ENCODE measurements around the gene DIO3. TPM values are rescaled to one million over a fixed set of nuclear protein-coding genes. Genes with fewer than 3 reads are reported as not detected.

DIO3 gene
- total and polyA plus RNA-seq, 4 donors = 0.91 to 7.1 (median 1.4) TPM

DNA sequence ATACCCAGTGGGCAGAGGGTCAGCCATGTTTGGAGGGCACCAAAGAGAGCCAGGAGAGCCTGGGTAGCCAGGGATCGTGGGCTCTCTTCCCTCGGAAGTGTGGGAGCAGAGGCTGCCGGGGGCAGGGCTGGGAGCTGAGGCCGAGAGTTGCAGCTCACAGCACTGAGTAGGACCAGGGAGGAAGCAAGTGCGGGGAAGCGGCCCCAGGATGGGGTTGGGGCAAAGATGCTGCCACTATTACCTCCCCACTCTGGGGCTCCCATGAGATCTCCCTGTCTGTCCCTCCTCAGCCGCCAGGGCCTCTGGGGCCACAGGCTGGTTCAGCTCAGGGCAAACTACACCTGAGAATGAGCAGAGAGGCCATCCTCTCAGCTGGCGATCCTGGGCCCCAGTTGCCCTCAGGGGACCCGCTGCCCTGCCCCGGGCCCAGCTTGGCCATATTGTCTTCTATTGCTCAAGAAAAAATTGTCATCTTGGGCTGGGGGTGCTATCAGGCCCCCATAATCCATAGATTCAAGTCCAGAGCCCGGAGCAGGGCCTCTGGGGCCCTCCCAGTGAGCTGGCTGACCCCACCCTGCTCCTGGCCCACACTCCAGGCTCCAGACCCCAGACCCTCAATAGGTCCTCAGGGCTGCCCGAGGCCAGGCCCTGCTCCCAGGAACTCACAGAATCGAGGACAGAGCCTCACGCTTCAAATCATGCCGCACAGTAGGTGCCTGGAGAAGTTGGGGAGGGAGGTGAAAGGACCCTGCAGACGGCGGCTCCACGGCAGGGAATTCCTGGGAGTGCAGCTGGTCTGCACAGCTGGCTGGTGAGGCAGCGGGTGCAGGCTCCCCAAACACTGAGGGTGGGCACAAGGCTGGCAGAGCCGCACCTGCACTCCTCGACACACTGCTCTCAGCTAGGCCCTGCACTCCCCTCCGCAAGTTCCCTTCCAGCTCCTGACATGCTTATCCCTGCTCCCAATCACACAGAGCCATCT is 20.5 kb upstream of the DIO3 start:
- no peak overlapping the region for H3K27ac ChIP-seq (ENCODE audit: low read depth in 1 of 2, low read length in 1 of 2)
- peaks cover 0 to under 1% (median 0%) of the 10 kb centered on the region in 5 donors for H3K4me1 ChIP-seq (ENCODE audit: control insufficient read depth in 5 of 5, insufficient read depth in 5 of 5, low read length in 5 of 5)
- TF ChIP-seq, protein P1, sequence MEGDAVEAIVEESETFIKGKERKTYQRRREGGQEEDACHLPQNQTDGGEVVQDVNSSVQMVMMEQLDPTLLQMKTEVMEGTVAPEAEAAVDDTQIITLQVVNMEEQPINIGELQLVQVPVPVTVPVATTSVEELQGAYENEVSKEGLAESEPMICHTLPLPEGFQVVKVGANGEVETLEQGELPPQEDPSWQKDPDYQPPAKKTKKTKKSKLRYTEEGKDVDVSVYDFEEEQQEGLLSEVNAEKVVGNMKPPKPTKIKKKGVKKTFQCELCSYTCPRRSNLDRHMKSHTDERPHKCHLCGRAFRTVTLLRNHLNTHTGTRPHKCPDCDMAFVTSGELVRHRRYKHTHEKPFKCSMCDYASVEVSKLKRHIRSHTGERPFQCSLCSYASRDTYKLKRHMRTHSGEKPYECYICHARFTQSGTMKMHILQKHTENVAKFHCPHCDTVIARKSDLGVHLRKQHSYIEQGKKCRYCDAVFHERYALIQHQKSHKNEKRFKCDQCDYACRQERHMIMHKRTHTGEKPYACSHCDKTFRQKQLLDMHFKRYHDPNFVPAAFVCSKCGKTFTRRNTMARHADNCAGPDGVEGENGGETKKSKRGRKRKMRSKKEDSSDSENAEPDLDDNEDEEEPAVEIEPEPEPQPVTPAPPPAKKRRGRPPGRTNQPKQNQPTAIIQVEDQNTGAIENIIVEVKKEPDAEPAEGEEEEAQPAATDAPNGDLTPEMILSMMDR (IDR thresholded peaks at IDR 0.05; ENCODE audit: control extremely low read depth, extremely low read depth) = no peak
- DNase-seq (no peak), ATAC-seq (ENCODE audit: insufficient read depth, low FRiP score) (no peak)
- H3K36me3 ChIP-seq (ENCODE audit: control insufficient read depth in 4 of 4, insufficient read depth in 4 of 4, low read length in 4 of 4) = no peaks in the 10 kb centered on the region
- H3K9me3 ChIP-seq (ENCODE audit: control insufficient read depth in 4 of 4, insufficient read depth in 3 of 4, low read length in 3 of 4) = no peaks in the 10 kb centered on the region
- H3K27me3 ChIP-seq (ENCODE audit: control insufficient read depth in 3 of 3, insufficient read depth in 3 of 3, low read length in 2 of 3) = peaks cover 0 to 3% (median 0%) of the 10 kb centered on the region in 3 donors
- no peak overlapping the region for H3K4me3 ChIP-seq
- 93 to 96% methylated on average over 22 of the region's 22 CpGs for WGBS, 2 donors
- no peak overlapping the region for H3K9ac ChIP-seq (ENCODE audit: insufficient read depth in 1 of 2, low read length in 2 of 2)

DNA sequence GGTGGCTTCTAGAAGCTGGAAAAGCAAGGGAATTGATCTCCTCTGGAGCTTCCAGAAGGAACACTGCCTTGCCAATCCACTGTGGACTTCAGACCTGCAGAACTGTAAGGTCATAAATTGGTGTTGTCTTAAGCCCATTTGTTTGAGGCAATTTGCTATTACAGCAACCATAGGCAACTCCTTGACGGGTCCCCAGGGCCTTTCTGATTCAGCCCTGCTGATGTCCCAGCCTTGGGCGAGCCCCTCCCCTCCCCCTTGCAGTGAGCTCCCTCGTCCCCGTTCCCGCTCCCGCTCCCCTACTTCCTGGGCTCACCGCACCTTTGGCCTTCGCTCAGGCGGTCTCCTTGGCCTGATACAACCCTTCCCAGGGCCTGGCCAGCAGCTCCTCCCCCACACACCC is 18.9 kb upstream of the DIO3 start:
- ATAC-seq (ENCODE audit: insufficient read depth, low FRiP score) = no peak
- TF ChIP-seq, protein P1 (IDR thresholded peaks at IDR 0.05; ENCODE audit: control extremely low read depth, extremely low read depth) = no peak

DNA sequence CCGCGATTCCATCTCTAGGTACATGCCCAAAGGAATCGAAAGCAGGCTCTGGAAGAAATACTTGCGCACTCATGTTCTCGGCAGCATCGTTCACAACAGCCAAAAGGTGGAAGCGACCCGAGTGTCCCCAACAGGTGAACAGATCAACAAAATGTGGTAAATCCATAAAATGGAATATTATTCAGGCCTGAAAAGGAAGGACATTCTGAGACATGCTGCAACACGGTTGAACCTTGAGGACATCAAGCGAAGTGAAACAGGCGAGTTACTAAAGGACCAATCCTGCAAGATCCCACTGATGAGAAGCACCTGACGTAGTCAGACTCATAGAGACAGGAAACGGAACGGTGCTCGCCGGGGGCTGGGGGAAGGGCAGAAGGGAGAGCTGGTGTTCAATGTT is 17.5 kb upstream of the DIO3 start:
- H3K36me3 ChIP-seq (ENCODE audit: control insufficient read depth in 4 of 4, insufficient read depth in 4 of 4, low read length in 4 of 4) = no peaks in the 10 kb centered on the region
- WGBS, 2 donors = 95 to 96% methylated on average over 16 of the region's 16 CpGs
- H3K9ac ChIP-seq (ENCODE audit: insufficient read depth in 1 of 2, low read length in 2 of 2) = no peak overlapping the region
- TF ChIP-seq, protein P1 (IDR thresholded peaks at IDR 0.05; ENCODE audit: control extremely low read depth, extremely low read depth) = no peak
- H3K4me1 ChIP-seq (ENCODE audit: control insufficient read depth in 5 of 5, insufficient read depth in 5 of 5, low read length in 5 of 5) = no peaks in the 10 kb centered on the region
- H3K27ac ChIP-seq (ENCODE audit: low read depth in 1 of 2, low read length in 1 of 2) = no peak overlapping the region
- ATAC-seq (ENCODE audit: insufficient read depth, low FRiP score) (no peak), DNase-seq (no peak)
- H3K4me3 ChIP-seq = no peak overlapping the region
- H3K9me3 ChIP-seq (ENCODE audit: control insufficient read depth in 4 of 4, insufficient read depth in 3 of 4, low read length in 3 of 4) = peaks cover 0 to 5% (median 0%) of the 10 kb centered on the region in 4 donors
- H3K27me3 ChIP-seq (ENCODE audit: control insufficient read depth in 3 of 3, insufficient read depth in 3 of 3, low read length in 2 of 3) = peaks cover 0 to 3% (median 0%) of the 10 kb centered on the region in 3 donors

More for the DNA sequence above, 18.9 kb upstream of the DIO3 start:
- peaks cover 0 to 5% (median 0%) of the 10 kb centered on the region in 4 donors for H3K9me3 ChIP-seq (ENCODE audit: control insufficient read depth in 4 of 4, insufficient read depth in 3 of 4, low read length in 3 of 4)
- no peak overlapping the region for H3K9ac ChIP-seq (ENCODE audit: insufficient read depth in 1 of 2, low read length in 2 of 2)
- H3K27ac ChIP-seq (ENCODE audit: low read depth in 1 of 2, low read length in 1 of 2) = no peak overlapping the region
- DNase-seq = no peak
- 86 to 95% methylated on average over 9 of the region's 9 CpGs for WGBS, 2 donors
- H3K27me3 ChIP-seq (ENCODE audit: control insufficient read depth in 3 of 3, insufficient read depth in 3 of 3, low read length in 2 of 3) = peaks cover 0 to 3% (median 0%) of the 10 kb centered on the region in 3 donors
- no peak overlapping the region for H3K4me3 ChIP-seq
- H3K36me3 ChIP-seq (ENCODE audit: control insufficient read depth in 4 of 4, insufficient read depth in 4 of 4, low read length in 4 of 4) = no peaks in the 10 kb centered on the region
- H3K4me1 ChIP-seq (ENCODE audit: control insufficient read depth in 5 of 5, insufficient read depth in 5 of 5, low read length in 5 of 5) = no peaks in the 10 kb centered on the region
